Progenitor cell of endocrine pancreas (in vitro differentiated cells): ENCODE data around the gene DDX54. TPM values are rescaled to one million over a fixed set of nuclear protein-coding genes. Genes with fewer than 3 reads are reported as not detected.

Experiments used
- DNase-seq: peaks from one replicate; pipeline ENCODE4 v3.0.0; 2021; ENCODE audit warnings: low spot score; ENCODE audit not compliant: unreplicated experiment
- H3K27ac Mint-ChIP-seq: 2 replicates; pipeline ENCODE4 v1.8.0; 2021; ENCODE audit warnings: mild to moderate bottlenecking, moderate library complexity, mixed read lengths
- H3K27me3 Mint-ChIP-seq: 2 replicates; pipeline ENCODE4 v1.8.0; 2021; ENCODE audit warnings: mixed read lengths
- H3K36me3 Mint-ChIP-seq: 2 replicates; pipeline ENCODE4 v1.8.0; 2022; ENCODE audit warnings: mixed read lengths; ENCODE audit not compliant: insufficient read depth
- H3K4me1 Mint-ChIP-seq: 2 replicates; pipeline ENCODE4 v1.8.0; 2021; ENCODE audit warnings: low read depth, mixed read lengths
- H3K4me3 Mint-ChIP-seq: 2 replicates; pipeline ENCODE4 v1.8.0; 2021; ENCODE audit warnings: low read depth, mild to moderate bottlenecking, moderate library complexity, mixed read lengths
- H3K9me3 Mint-ChIP-seq: 2 replicates; pipeline ENCODE4 v1.8.0; 2021; ENCODE audit warnings: low read depth, mixed read lengths
- CTCF ChIP-seq: fragments of 200-600 bp; sonication (generic); IDR thresholded peaks from one replicate; pipeline ENCODE4 v1.5.0; 2021; ENCODE audit warnings: antibody characterized with exemption, mild to moderate bottlenecking; ENCODE audit not compliant: unreplicated experiment
- total RNA-seq: library from RNA; stranded (reverse); gene quantifications from 2 replicates; pipeline ENCODE4 v1.2.1, GENCODE V29; 2021

The DDX54 gene
- total RNA-seq, 1 donor from 2014 or later, result 61.5 TPM

- Mint-ChIP-seq H3K36me3 (peaks cover 11% of the 10 kb centered on the region), H3K4me3 (no peak overlapping the region), H3K4me1 (peaks cover 2% of the 10 kb centered on the region), H3K27ac (no peak overlapping the region), H3K9me3 (peaks cover 6% of the 10 kb centered on the region), H3K27me3 (no peaks in the 10 kb centered on the region)
- DNase-seq, result no peak
- TF ChIP-seq CTCF, result no peak
These were observed 18.8 kb upstream of the DDX54 start for GRCh38 chr12:113203852-113204760.

GRCh38 chr12:113202300-113203075, 17.2 kb upstream of the DDX54 start:
- Mint-ChIP-seq H3K27me3 (no peaks in the 10 kb centered on the region), H3K36me3 (peaks cover 8% of the 10 kb centered on the region), H3K4me1 (peaks cover 2% of the 10 kb centered on the region), H3K4me3 (no peak overlapping the region), H3K27ac (no peak overlapping the region), H3K9me3 (peaks cover 6% of the 10 kb centered on the region)
- no peak for DNase-seq
- TF ChIP-seq CTCF, result no peak

GRCh38 chr12:113201187-113202177, 16.2 kb upstream of the DDX54 start:
- TF ChIP-seq CTCF, result no peak
- Mint-ChIP-seq H3K9me3 (peaks cover 4% of the 10 kb centered on the region), H3K27ac (no peak overlapping the region), H3K4me3 (no peak overlapping the region), H3K36me3 (peaks cover 4% of the 10 kb centered on the region), H3K27me3 (no peaks in the 10 kb centered on the region), H3K4me1 (peaks cover 2% of the 10 kb centered on the region)
- DNase-seq, result no peak

GRCh38 chr12:113200021-113200797, 14.9 kb upstream of the DDX54 start:
- no peak overlapping the region for H3K27ac Mint-ChIP-seq
- H3K36me3 Mint-ChIP-seq, result peaks cover 3% of the 10 kb centered on the region
- no peak overlapping the region for H3K4me3 Mint-ChIP-seq
- H3K27me3 Mint-ChIP-seq, result no peaks in the 10 kb centered on the region
- no peak for DNase-seq
- no peak for TF ChIP-seq CTCF
- H3K4me1 Mint-ChIP-seq, result no peaks in the 10 kb centered on the region
- no peaks in the 10 kb centered on the region for H3K9me3 Mint-ChIP-seq
